ENCODE measurements around the gene ALDH4A1.

DNA sequence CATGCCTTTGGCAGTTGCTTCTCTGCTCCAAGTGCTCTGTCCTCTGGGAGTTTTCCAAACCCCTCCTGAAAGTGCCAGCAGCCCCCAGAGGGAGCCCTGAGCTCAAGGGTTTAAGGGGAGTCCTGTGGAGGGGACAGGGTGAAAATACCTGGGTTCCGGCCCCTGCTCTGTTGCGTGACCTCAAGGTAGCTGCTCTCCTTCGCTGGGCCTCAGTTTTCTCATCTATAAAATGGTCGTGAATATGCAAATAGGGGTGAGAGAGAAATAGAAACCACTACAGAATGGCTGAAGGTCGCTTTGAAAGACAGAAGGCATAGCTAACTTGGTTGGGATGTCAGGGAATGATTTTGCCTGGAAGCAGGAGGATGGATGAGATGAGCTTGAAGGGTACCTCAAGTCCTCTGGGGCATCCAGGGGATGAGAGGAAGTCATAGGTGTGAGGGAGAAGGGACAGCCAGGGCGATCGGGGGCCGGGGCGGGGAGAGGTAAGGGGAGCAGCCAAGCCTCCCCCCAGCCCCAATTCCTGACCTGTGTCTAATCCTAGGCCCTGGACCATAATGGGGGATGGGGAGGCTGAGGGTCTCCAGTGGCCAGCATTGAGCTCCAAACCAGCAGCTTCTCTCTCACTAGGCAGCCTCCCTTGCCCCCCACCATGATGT lies 41.7 kb upstream of the ALDH4A1 start:
- no peak for TF ChIP-seq TCF12 (IDR thresholded peaks at IDR 0.05; ENCODE audit: low read depth)
- no peak for TF ChIP-seq EP300 (IDR thresholded peaks at IDR 0.05; ENCODE audit: borderline replicate concordance)
- no peak for TF ChIP-seq FOXM1 (IDR thresholded peaks at IDR 0.05; ENCODE audit: borderline replicate concordance, low read depth)
- no peak for TF ChIP-seq TAF1 (IDR thresholded peaks at IDR 0.05; ENCODE audit: low read depth)
- TF ChIP-seq, protein P1, sequence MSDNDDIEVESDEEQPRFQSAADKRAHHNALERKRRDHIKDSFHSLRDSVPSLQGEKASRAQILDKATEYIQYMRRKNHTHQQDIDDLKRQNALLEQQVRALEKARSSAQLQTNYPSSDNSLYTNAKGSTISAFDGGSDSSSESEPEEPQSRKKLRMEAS (IDR thresholded peaks at IDR 0.05) = no peak
